ENCODE measurements around the gene PHF21A. TPM values are rescaled to one million over a fixed set of nuclear protein-coding genes. Genes with fewer than 3 reads are reported as not detected.

PHF21A gene
- total and polyA plus RNA-seq, 10 of the 15 experiments (the other 5 are each of a cell fraction or from before 2014, with no cell fraction given), result 2.6 to 37.2 (median 16.0) TPM

DNA sequence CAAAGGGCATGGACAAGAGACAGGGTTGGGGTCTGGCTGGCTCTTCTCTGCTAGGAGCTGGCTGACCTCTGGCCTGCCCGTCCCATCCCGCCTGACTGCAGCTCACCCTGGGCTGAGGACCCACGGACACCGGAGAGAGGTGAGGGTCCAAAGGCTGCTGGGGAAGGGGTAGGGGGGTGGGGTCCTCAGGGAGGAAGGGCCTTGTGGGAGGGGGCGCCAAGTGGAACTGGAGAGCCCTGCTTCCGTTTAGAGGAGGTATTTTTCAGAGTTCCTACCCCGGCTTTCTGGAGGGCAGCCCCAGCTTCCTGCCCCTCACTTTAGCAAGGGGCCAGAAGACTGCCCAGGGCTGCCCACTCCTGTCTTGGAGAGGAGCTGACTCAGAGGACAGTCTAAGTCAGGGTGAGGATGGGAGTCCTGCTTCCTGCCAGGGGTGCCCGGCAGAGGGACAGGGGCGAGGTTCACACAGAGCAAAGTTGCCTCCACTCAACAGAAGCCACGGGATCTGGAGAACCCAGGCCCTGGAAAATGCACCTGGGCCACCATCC is 191.7 kb downstream of the PHF21A start:
- H3K4me1 ChIP-seq (ENCODE audit: control insufficient read depth, insufficient read depth, low read length), result peaks cover 44% of the 10 kb centered on the region
- WGBS (ENCODE audit: insufficient coverage, insufficient replicate concordance, low lambda C conversion rate, missing lambda C conversion rate), result 25% methylated on average over 10 of the region's 10 CpGs
- peaks cover 0 to under 1% of the 10 kb centered on the region in 2 experiments; a peak in 2 of 4 replicates for H3K27me3 ChIP-seq (replicated peaks in 1 of 2; ENCODE audit: control insufficient read depth in 2 of 2, insufficient read depth in 2 of 2, low read length in 1 of 2)
- intact Hi-C loops (cut with micrococcal nuclease; ENCODE audit: unreplicated experiment), result loop anchor here (1.0 kb wide), 2 partner anchors 11 to 193 kb away; no protein-coding TSS in a partner anchor
- H4K20me1 ChIP-seq (ENCODE audit: control insufficient read depth, insufficient read depth), result peaks cover 6% of the 10 kb centered on the region
- no TSS peak for BruUV-seq (replicated peaks)
- no peaks in the 10 kb centered on the region for H3K79me2 ChIP-seq (ENCODE audit: control insufficient read depth, insufficient read depth, low read length)
- FAIRE-seq (no peak), DNase-seq (ENCODE audit: low read depth, low spot score) (no peak), ATAC-seq (peak; percentile 39)
- POLR2A ChIA-PET, result interaction anchor here (0.6 to 3.1 kb wide), 5 partner anchors 9 to 188 kb away, joined by 3 to 27 read pairs (median 6); partner anchors contain the start of gene PEX16
- peak overlapping the region; percentile 69; the same call in 1 of the 2 replicates for H3K4me2 ChIP-seq (ENCODE audit: control insufficient read depth, insufficient read depth)
- RAD21 ChIA-PET (ENCODE audit: unreplicated experiment), result interaction anchor here (1.0 to 3.2 kb wide), 10 partner anchors 9 to 189 kb away, joined by 3 to 29 read pairs (median 7); partner anchors contain the start of gene PEX16
- H3K36me3 ChIP-seq (ENCODE audit: control insufficient read depth in 2 of 2, insufficient read depth in 2 of 2, low read length in 1 of 2), result peaks cover 3 to 5% of the 10 kb centered on the region in 2 experiments; a peak in 2 of 4 replicates
- H3K4me3 ChIP-seq, result no peak overlapping the region
- in situ Hi-C loops (cut with MboI), result no loop called here
- CTCF ChIA-PET, result interaction anchor here (0.7 to 3.3 kb wide), 11 partner anchors 10 to 184 kb away, joined by 3 to 20 read pairs (median 4); partner anchors contain the start of genes CRY2 and PEX16
- H3K9ac ChIP-seq (ENCODE audit: control insufficient read depth, insufficient read depth, low read length), result no peak overlapping the region
- no peak overlapping the region for H2AFZ ChIP-seq (ENCODE audit: control insufficient read depth, low read depth, low read length)
- TF ChIP-seq CHD4 (IDR thresholded peaks at IDR 0.05) (no peak), STAT1 (conservative IDR thresholded peaks at IDR 0.05) (no peak), SREBF1 (IDR thresholded peaks at IDR 0.05; ENCODE audit: low read length) (no peak), NFIC (IDR thresholded peaks at IDR 0.05; ENCODE audit: low read depth, low read length) (no peak), ASH2L (IDR thresholded peaks at IDR 0.05; ENCODE audit: borderline replicate concordance, low read depth) (no peak), ZNF217 (IDR thresholded peaks at IDR 0.05) (no peak), SRF (IDR thresholded peaks at IDR 0.05; ENCODE audit: low read depth in 2 of 2, low read length in 2 of 2) (no peak)
- TF ChIP-seq, protein P1, sequence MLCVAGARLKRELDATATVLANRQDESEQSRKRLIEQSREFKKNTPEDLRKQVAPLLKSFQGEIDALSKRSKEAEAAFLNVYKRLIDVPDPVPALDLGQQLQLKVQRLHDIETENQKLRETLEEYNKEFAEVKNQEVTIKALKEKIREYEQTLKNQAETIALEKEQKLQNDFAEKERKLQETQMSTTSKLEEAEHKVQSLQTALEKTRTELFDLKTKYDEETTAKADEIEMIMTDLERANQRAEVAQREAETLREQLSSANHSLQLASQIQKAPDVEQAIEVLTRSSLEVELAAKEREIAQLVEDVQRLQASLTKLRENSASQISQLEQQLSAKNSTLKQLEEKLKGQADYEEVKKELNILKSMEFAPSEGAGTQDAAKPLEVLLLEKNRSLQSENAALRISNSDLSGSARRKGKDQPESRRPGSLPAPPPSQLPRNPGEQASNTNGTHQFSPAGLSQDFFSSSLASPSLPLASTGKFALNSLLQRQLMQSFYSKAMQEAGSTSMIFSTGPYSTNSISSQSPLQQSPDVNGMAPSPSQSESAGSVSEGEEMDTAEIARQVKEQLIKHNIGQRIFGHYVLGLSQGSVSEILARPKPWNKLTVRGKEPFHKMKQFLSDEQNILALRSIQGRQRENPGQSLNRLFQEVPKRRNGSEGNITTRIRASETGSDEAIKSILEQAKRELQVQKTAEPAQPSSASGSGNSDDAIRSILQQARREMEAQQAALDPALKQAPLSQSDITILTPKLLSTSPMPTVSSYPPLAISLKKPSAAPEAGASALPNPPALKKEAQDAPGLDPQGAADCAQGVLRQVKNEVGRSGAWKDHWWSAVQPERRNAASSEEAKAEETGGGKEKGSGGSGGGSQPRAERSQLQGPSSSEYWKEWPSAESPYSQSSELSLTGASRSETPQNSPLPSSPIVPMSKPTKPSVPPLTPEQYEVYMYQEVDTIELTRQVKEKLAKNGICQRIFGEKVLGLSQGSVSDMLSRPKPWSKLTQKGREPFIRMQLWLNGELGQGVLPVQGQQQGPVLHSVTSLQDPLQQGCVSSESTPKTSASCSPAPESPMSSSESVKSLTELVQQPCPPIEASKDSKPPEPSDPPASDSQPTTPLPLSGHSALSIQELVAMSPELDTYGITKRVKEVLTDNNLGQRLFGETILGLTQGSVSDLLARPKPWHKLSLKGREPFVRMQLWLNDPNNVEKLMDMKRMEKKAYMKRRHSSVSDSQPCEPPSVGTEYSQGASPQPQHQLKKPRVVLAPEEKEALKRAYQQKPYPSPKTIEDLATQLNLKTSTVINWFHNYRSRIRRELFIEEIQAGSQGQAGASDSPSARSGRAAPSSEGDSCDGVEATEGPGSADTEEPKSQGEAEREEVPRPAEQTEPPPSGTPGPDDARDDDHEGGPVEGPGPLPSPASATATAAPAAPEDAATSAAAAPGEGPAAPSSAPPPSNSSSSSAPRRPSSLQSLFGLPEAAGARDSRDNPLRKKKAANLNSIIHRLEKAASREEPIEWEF (IDR thresholded peaks at IDR 0.05; ENCODE audit: insufficient replicate concordance, low read depth, low read length), result no peak
- TF ChIP-seq, protein P2, sequence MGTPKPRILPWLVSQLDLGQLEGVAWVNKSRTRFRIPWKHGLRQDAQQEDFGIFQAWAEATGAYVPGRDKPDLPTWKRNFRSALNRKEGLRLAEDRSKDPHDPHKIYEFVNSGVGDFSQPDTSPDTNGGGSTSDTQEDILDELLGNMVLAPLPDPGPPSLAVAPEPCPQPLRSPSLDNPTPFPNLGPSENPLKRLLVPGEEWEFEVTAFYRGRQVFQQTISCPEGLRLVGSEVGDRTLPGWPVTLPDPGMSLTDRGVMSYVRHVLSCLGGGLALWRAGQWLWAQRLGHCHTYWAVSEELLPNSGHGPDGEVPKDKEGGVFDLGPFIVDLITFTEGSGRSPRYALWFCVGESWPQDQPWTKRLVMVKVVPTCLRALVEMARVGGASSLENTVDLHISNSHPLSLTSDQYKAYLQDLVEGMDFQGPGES (IDR thresholded peaks at IDR 0.05), result no peak
- H3K9me3 ChIP-seq (replicated peaks; ENCODE audit: control insufficient read depth, insufficient read depth, low read length), result no peaks in the 10 kb centered on the region
- H3K27ac ChIP-seq (ENCODE audit: control insufficient read depth, insufficient read depth), result peak overlapping the region; percentile 35
- SMC1A ChIA-PET (ENCODE audit: uncharacterized antibody, unreplicated experiment), result interaction anchor here (1.0 to 2.9 kb wide), 12 partner anchors 9 to 189 kb away, joined by 3 to 31 read pairs (median 6); partner anchors contain the start of genes CRY2 and PEX16

Data from GM12878 (cell line).